ENCODE measurements around the gene KLHL18.

Gene KLHL18

DNA sequence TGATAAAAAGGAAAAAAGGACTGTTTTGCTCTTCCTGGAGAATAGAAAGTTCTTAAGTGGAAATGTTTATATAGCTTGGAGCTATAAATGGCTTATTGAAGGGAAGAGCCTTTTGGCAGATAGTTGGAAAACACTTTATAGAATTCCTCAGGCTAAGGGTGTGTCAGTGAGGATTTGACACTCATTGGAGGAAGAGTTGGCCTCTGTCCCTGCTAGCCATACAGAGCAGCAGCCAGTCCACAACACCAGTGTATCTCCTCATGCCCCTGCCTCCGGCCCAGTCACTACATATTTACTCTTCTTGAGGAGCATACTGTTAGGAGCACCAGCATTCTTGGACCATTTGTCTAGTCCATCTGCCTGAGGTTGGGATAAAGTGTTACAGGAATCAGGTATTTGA is 36.2 kb downstream of the KLHL18 start:
- TF ChIP-seq TCF12 (IDR thresholded peaks at IDR 0.05; ENCODE audit: low read depth), result no peak
- no peak for TF ChIP-seq NFIC (IDR thresholded peaks at IDR 0.05)
- TF ChIP-seq EP300 (IDR thresholded peaks at IDR 0.05; ENCODE audit: borderline replicate concordance), result no peak
- TF ChIP-seq TEAD4 (IDR thresholded peaks at IDR 0.05), result no peak
- no peak for TF ChIP-seq ZBTB7A (IDR thresholded peaks at IDR 0.05; ENCODE audit: low read depth)
- TF ChIP-seq RAD21 (IDR thresholded peaks at IDR 0.05; ENCODE audit: low read depth), result no peak
- TF ChIP-seq EGR1 (IDR thresholded peaks at IDR 0.05), result no peak
- TF ChIP-seq, protein P1, sequence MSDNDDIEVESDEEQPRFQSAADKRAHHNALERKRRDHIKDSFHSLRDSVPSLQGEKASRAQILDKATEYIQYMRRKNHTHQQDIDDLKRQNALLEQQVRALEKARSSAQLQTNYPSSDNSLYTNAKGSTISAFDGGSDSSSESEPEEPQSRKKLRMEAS (IDR thresholded peaks at IDR 0.05), result no peak
- TF ChIP-seq TAF1 (IDR thresholded peaks at IDR 0.05; ENCODE audit: low read depth), result no peak
- TF ChIP-seq, protein P2, sequence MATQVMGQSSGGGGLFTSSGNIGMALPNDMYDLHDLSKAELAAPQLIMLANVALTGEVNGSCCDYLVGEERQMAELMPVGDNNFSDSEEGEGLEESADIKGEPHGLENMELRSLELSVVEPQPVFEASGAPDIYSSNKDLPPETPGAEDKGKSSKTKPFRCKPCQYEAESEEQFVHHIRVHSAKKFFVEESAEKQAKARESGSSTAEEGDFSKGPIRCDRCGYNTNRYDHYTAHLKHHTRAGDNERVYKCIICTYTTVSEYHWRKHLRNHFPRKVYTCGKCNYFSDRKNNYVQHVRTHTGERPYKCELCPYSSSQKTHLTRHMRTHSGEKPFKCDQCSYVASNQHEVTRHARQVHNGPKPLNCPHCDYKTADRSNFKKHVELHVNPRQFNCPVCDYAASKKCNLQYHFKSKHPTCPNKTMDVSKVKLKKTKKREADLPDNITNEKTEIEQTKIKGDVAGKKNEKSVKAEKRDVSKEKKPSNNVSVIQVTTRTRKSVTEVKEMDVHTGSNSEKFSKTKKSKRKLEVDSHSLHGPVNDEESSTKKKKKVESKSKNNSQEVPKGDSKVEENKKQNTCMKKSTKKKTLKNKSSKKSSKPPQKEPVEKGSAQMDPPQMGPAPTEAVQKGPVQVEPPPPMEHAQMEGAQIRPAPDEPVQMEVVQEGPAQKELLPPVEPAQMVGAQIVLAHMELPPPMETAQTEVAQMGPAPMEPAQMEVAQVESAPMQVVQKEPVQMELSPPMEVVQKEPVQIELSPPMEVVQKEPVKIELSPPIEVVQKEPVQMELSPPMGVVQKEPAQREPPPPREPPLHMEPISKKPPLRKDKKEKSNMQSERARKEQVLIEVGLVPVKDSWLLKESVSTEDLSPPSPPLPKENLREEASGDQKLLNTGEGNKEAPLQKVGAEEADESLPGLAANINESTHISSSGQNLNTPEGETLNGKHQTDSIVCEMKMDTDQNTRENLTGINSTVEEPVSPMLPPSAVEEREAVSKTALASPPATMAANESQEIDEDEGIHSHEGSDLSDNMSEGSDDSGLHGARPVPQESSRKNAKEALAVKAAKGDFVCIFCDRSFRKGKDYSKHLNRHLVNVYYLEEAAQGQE (IDR thresholded peaks at IDR 0.05; ENCODE audit: low read depth), result no peak
- TF ChIP-seq, protein P3, sequence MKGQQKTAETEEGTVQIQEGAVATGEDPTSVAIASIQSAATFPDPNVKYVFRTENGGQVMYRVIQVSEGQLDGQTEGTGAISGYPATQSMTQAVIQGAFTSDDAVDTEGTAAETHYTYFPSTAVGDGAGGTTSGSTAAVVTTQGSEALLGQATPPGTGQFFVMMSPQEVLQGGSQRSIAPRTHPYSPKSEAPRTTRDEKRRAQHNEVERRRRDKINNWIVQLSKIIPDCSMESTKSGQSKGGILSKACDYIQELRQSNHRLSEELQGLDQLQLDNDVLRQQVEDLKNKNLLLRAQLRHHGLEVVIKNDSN (IDR thresholded peaks at IDR 0.05), result no peak
- no peak for TF ChIP-seq YY1 (IDR thresholded peaks at IDR 0.05; ENCODE audit: low read depth)
- TF ChIP-seq CEBPB (IDR thresholded peaks at IDR 0.05), result no peak
- no peak for TF ChIP-seq FOXM1 (IDR thresholded peaks at IDR 0.05; ENCODE audit: borderline replicate concordance, low read depth)
- TF ChIP-seq CREB1 (IDR thresholded peaks at IDR 0.05; ENCODE audit: low read depth), result no peak

DNA sequence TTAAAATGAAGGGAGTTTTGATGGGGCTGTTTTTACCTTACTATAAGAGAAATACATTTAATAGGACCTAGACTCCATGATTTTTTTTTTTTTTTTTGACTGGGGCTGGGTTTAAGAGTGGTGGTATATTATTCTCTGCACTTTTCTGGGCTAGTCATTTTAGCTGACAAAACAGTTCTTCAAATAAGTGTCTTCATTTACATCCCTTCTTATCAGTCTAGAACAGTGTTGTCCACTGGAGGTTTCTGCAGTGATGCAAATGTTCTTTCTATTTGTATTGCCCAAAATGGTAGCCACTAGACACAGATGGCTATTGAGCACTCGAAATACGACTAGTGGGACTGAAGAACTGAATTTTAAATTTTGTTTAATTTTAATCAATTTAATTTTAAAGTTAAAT is 37.2 kb downstream of the KLHL18 start:
- TF ChIP-seq, protein P2 (IDR thresholded peaks at IDR 0.05; ENCODE audit: low read depth), result no peak
- TF ChIP-seq RAD21 (IDR thresholded peaks at IDR 0.05; ENCODE audit: low read depth) (no peak), ZBTB7A (IDR thresholded peaks at IDR 0.05; ENCODE audit: low read depth) (no peak), CEBPB (IDR thresholded peaks at IDR 0.05) (no peak), CREB1 (IDR thresholded peaks at IDR 0.05; ENCODE audit: low read depth) (no peak), EP300 (IDR thresholded peaks at IDR 0.05; ENCODE audit: borderline replicate concordance) (no peak), EGR1 (IDR thresholded peaks at IDR 0.05) (no peak), TEAD4 (IDR thresholded peaks at IDR 0.05) (no peak)
- TF ChIP-seq, protein P3 (IDR thresholded peaks at IDR 0.05), result no peak

DNA sequence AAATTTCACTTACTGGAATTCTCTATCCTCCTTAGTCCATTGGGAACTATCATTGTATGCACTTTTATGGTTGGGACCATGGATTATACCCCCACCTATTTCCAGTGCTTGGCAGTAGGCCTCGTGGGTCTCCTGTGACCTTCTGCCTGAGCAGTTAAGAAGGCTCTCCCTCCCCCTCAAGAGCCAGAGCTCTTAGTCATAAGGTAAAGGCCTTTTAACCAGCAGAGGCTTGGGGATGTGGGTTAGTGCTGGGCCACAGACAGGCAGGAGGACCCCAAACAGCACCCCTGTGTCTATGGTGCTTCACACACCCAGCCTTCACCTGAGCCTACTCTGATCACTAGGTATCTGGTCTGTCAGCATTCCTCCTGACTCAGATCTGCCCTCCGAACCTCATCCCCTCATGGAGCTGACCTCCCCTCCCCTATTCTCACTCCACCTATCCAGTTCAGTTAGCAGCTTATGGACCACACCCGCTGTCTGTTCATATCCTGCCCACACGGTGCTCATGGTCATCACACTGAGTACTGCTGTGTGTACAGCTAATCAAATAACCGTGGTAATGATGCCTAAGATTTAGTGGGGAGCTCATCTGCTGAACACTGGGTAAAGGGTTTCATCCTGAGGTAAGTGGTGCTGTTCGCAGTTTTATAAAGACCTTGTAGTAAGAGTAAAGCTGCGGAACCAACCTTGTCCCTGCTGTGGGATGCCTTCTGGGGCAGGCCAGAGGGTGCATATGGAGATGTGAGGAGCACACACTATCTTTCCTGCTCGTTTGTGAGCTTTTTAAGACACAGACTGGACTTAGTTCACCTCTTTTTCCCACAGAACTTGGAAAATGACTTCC is 40.9 kb downstream of the KLHL18 start:
- TF ChIP-seq ZBTB7A (IDR thresholded peaks at IDR 0.05; ENCODE audit: low read depth) (no peak), NFIC (IDR thresholded peaks at IDR 0.05) (no peak), CREB1 (IDR thresholded peaks at IDR 0.05; ENCODE audit: low read depth) (no peak), EP300 (IDR thresholded peaks at IDR 0.05; ENCODE audit: borderline replicate concordance) (no peak), CEBPB (IDR thresholded peaks at IDR 0.05) (no peak), TCF12 (IDR thresholded peaks at IDR 0.05; ENCODE audit: low read depth) (no peak), TEAD4 (IDR thresholded peaks at IDR 0.05) (no peak), RAD21 (IDR thresholded peaks at IDR 0.05; ENCODE audit: low read depth) (no peak), TAF1 (IDR thresholded peaks at IDR 0.05; ENCODE audit: low read depth) (no peak), FOXM1 (IDR thresholded peaks at IDR 0.05; ENCODE audit: borderline replicate concordance, low read depth) (no peak), YY1 (IDR thresholded peaks at IDR 0.05; ENCODE audit: low read depth) (no peak), EGR1 (IDR thresholded peaks at IDR 0.05) (no peak)
- TF ChIP-seq, protein P2 (IDR thresholded peaks at IDR 0.05; ENCODE audit: low read depth), result no peak
- TF ChIP-seq, protein P3 (IDR thresholded peaks at IDR 0.05), result no peak
- TF ChIP-seq, protein P1 (IDR thresholded peaks at IDR 0.05), result no peak

Measured in Ishikawa (cell line).